Putamen (tissue), 1 donor: ENCODE measurements around the gene ADA.

ENCODE experiments used
- DNase-seq: peaks from one replicate; pipeline ENCODE4 v3.0.0-alpha.2; 2016; ENCODE audit warnings: low spot score

The ADA gene

DNA sequence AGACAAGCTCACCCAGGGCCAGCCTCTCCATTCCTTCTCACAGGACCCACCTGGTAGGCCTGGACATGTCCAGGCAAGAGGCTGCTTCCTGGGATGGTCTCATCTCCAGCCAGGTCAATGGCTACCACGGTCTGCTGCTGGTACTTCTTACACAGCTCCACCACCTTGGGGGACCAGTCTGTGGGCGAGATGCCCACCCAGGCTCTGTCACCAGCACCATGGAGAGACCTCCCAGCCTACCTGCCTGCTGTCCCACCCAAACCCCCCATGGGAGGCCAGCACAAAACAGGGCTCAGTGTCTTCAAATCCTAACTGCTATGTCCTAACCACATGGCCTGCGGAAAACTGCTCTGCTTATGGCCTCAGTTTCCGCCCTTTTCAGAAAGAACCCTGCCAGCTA is 27.3 kb downstream of the ADA start:
- DNase-seq, result no peak

DNA sequence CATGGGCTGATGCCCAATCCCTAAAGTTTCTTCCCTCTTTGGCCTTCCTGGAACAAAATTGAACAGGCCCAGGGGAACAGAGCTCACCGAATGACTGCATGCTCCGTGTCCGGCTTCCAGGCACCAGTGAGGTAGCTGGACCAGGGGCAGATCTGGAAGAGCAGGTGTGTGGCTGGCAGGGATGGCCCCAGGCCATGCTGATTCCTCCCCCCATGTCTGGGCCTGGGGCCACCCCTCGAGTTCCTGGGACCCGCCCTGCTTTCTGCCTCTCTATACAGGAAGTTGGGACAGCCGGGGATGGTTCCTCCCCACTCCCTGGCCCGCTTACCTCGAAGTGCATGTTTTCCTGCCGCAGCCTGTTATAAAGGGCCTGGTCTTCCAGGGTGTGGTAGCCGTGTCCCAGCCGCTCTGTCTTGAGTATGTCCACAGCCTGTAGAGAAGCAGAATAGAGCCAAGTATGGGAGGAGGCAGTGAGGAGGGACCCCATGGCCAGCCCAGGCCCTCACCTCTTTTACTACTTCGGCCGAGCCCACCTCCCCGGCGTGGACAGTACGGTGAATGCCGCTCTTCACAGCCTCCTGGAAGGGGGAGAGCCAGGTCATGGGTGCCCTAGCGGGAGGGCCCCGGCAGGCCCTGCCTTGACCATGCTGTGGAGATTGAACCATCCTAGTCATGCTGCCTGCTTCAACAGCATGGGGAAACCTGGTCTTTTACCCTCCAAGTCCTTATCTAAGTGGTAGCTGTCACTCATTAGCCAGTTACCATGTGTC is 28.8 kb downstream of the ADA start:
- no peak for DNase-seq

DNA sequence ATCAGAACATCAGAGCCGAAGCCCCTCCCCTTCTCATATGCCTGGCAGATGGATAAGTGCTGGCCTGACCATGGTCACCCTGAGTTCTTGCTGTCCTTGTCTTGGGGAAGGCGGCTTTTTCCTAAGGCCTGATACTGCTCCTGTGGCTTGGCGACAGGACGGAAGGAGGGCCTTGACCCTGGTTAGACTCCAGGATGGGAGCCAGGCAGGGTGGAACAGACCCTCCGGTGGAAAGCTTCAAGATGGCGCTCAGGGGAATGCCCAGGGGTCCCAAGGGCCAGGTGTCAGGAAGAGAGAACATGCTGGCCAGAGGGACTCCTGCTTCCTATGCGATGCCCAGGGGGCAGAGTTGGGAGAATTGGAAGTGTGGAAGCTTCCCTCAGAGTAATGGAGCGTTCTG is 29.6 kb downstream of the ADA start:
- no peak for DNase-seq

DNA sequence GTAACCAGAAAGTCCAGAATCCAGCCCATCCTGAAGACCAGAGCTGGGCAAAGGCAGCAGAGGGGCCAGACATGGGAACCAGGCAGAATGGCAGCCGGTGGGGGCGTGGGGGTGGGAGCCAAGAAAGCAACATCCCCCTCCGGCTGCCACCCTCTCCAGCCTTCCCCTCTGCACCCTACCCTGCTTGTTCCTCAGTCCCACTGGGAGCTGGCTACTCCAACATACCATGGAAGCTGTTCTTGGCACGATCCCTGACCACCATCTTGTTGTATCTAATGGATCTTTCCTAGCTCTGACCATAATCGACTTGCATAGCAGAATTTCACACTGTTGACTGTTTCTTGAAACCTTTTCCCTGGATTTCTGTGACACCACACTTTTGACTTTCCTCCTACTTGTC is 30.2 kb downstream of the ADA start:
- no peak for DNase-seq

DNA sequence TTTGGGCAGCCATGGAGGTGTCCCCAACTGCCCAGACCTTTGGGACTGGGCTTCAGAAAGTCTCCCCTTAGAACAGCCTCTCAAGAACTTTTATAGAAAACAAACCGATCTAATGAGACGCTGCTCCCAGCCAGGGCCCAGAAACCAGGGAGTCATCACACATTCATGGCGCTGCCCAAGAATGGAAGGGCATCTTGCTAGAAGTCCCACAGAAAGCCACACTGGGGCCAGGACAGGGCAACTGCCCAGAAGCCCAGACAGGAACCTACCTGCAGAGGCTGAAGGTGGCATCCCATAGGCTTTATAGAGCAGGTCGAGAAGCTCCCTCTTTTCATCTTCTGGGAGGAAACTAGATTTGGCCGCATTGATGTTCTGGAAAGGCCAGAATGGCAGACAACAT is 31.5 kb downstream of the ADA start:
- DNase-seq, result no peak

DNA sequence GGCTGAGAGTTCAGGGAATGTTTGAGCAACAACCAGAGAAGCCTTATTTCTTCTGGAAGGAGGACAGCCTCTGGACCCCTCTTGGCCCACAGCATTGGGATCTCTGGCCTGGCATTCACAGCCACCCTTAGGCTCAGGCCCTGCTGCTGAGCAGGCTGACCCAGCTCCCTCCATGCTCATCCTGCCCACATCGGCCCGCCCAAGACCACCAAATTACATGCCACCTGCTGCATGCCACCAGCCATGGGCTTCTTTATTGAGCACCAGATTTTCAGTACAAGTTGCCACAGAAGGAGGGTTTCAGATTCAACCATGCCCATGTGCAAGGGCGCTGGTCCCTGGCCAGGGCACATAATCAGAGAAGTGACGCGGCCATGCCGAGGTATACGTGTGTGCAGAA is 32.2 kb downstream of the ADA start:
- DNase-seq, result no peak

DNA sequence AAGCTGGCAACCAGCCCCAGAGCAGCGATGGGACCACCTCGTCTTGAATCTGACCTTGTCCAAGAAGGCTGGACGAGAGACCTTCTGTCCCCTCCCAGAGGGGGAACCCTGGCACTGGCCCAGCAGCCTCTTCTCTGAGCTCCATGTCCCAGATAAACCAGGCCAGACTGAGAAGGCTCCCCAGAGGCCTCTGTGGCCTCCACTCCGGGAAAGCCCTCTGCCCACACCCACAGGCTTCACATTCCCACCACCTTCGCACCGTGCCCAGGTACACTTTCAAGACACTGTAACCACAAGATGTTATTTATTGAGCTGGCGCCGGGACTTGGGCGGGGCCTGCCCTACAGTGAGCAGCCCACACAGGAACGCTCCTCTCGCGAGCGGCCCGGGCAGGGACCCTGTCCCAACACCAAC is 33.2 kb downstream of the ADA start:
- DNase-seq, result no peak

DNA sequence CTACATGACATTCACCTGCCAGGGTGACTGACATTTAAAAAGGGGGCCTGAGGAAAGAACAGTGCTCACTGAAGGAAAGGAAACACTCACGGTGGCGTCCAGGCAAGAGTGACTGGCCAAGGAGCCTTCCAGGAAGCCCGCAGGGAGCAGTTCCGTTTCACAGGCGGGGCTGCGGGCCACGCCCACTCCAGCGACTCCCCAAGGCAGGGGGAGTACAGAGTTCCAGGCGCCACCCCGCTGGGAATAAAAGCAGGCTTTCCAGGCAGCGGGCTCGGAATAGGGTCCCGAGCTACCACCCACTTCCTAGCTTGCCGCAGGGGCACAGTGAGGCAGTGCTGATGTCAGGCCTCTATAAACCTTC is 34.9 kb downstream of the ADA start:
- DNase-seq, result no peak

DNA sequence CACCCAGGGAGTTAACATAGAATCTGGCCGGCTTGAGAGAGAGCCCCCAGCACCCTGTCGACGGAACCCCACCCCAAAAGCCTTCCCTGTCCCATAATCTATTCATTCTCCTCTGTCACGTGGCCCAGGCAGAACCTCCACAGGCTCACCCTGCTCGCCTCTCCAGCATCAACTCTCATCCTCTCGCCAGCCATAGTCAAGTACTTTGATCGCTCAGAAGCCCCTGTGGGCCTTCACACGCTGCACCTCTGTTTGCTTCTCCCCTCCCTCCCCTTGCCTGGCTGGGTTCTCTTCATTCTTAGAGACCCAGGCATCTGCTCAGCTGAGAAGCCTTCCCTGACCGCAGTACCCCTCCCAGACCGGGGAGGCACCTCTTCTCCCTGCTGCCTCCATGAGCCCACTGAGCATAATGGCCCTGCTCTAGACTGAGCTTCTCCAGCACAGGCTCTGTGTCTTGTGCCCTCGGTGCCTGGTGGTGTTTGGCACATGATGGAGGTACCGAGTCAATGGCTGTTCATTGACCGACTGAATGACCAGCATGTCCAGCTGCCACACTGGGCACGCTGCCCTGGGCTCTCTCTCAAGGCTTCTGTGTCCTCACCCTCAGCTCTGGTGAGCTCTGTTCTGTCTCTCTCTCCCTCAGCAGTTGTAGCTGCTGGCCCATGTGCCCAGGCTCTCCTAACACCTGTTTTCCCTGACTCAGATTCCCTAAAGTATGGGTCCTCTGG is 35.5 kb downstream of the ADA start:
- peak; percentile 96 for DNase-seq

DNA sequence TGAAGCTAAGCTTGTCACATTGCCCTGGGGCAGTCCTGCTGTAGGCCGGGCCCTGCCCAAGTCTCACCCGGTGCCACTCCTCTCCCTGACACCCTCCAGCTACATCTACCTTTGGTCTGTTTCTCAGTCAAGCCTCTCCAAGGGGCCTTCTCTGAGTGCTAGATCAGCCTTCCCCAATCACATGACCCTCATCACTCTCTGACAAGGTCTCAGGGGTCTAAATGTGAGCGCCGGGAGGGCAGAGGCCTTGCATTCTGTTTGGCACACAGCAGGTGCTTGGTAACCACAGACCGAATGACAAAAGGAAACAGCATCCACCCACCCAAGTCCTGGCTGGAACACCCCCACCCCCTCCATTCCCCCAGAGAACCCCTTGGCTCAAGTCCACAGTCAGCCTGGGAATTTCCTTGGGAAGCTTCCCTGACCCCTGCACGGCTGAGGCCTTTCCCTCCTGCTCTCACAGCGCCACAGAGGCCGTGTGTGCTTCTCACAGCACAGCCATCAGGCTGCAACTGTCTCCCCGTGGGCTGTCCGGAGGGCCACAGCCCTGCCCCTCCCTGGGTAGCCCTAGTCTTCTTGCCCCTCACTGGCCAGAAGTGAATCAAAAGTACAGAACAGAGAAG is 36.2 kb downstream of the ADA start:
- peak; percentile 43 for DNase-seq

DNA sequence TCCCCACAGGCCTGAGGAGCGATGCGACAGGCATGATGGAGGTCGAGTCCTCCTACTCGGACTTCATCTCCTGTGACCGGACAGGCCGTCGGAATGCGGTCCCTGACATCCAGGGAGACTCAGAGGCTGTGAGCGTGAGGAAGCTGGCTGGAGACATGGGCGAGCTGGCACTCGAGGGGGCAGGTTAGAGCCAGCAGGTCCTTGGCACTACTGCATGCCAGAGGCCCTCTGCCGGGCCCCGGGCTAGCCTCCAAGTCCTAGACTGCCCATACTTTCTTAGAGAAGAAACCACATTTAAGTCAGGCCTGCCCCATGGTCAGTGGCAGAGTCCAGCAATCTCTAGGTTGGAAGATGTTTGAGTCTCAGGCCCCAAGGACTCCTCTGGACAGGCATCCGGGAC is 37.0 kb downstream of the ADA start:
- no peak for DNase-seq

DNA sequence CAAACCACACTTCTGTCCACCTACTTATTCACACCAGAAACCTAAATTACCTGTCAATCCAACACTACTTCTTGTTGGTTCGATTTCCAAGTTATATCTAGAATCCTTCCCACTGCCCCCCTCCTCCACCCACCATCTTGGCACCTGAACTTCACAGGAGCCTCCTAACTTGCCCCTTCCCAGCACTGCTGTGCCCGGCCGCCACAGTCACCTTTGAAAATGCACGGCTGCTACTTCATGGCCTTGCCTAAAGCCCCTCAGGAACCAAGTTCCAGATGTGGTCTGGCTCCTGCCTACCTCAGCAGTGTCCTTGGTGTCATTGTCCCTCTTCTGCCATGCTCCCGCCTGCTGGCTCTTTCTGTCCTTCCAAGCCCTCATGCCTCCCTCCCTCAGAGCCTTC is 37.9 kb downstream of the ADA start:
- DNase-seq, result no peak

DNA sequence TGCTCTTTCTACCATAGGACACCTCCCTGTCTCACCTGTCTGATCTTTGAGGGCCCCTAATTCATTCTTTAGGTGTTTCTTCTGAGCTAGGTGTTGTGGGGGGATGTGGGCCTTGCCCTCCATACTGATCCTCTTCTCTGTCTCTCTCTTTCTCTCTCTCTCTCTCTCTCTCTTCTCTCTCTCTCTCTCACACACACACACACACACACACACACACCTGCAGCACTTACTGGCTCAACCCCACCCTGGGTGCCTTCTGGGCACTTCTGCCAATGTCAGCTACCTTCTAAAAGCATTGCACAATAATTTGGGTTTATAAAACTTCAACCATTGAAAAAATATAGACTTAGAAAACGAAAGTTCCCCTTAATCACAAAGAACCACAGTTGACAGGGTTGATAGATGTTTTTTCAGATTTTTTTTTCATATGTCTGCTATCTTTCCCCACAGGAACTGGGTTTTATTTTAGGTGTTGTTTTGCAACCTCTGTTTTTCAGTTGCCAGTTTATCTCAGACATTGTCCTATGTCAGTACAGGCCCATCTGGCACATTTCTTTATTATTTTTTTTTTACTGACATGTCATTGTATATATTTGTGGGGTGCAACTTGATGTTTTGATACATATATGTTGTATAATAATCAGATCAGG is 41.1 kb downstream of the ADA start:
- DNase-seq, result no peak

DNA sequence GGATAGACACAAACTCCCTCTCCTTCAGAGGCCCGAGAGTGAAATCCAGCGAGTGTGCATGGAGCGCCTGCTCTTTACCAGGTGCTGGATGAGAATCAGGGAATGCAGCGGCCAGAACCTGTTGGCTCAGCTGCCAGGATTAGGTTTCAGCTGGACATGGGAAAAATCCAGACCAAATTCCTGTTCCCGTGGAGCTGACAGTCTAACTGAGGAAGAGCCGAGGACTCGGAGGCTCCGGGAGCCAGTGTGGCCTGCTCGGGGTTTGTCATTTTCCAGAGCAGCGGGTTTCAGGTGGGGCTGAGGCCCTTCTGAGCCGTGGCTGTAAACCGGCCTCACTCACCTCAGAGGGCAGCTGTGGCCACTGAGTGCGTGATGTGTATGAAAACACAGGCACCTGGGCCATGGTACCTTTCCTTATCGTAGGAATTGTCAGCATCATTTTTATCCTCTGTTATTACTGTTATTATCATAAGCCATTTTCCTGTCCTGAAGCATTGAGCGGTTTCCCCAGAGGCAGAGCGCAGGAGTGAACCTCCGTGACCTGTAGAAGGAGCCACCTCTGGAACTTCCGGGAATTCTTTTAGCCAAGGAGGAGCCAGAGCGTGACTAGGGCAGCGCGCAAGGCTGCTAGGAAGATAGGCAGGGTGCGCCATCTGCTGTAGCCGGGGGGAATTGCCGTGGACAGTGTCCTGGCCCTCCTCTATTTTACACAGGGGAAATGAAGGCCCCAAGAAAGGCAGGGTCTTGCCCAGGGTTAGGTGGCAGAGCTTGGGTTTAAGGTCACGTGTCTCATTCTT is 41.8 kb downstream of the ADA start:
- DNase-seq, result peak; percentile 79

DNA sequence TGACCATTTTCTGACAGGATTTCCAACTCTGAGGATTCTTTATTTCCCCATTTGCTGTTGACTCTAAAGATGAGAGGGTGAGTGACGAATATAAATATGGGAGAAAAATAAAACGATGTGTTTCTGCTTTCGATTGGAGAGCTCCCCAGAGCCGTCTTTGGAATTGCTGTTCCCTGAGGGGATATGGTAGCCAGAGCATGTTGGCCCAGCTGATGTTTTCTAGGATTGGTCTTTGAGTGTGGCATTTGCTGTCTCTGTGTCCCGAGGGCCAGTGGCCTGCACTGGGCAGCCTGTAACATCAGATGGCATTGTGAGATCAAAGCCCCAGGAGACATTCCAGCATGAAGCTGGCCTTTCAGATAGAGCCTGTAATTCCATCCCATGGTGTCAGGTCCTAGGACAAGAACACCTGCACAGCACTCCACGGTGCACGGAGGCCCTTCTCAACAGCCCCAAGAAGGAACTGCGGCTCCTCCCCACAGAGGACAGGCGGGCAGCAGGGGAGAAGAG is 42.4 kb downstream of the ADA start:
- DNase-seq, result no peak

DNA sequence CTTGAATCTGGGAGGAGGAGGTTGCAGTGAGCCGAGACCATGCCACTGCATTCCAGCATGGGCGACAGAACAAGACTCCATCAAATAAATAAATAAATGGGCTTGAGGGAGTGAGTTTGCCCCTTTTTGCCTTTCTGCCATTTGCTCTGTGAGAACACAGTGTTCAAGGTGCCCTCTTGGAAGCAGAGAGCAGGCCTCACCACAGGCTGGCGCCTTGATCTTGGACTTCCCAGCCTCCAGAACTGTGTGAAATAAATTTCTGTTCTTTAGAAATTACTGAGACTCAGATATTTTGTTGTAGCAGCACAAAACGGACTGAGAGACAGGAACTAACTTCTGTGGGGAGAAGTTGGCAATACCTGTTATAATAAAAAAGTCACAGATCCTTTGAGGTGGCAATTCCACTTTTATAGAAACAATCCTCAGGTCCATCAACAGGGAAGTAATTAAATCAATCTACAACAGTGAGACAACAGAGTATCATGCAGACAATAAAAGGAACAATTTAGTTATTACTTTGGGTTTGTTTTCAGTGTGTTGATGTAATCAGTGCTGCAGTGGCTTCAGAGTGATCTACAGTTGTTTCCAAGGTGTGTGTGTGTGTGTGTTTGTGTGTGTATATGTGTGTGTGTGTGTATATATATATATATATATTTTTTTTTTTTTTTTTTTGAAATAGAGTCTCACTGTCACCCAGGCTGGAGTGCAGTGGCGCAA is 44.6 kb downstream of the ADA start:
- DNase-seq, result no peak

DNA sequence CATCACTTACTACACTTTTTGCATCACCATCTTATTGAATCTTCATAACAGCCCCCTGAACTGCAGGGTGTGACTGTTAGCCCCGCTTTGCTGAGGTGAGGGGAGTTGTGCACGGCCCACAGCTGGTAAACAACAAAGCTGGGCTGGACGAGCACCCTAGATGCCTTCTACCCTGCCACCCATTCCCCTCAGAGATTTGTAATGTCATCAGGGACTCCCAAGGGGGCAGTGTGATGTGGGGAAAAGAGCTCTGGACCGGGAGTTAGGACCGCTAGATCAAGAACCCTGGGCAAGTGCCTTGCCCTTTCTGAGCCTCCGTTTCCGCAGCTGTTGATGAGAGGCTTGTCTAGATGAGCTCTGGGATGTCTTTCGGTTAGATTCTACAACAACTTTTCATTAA is 48.2 kb downstream of the ADA start:
- no peak for DNase-seq

DNA sequence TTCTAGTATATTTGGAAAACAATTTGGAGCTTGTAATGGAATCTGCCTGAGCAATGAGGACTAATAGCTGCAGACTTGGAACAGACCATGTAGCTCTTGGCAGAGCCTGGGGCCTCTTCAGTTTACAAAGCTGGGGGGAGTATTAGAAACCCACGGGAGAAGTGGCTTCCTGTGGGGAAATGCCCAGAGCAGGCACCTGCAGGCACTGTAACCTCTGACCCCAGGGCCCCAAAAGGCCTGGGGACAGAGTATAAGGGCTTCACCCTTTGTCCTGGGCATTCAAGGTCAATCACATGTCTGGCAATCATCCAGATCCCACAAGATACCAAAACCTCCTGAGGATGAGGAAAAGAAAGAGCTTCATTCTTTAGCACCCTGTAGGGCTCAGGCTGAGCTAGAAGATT is 49.7 kb downstream of the ADA start:
- DNase-seq, result peak; percentile 72

DNA sequence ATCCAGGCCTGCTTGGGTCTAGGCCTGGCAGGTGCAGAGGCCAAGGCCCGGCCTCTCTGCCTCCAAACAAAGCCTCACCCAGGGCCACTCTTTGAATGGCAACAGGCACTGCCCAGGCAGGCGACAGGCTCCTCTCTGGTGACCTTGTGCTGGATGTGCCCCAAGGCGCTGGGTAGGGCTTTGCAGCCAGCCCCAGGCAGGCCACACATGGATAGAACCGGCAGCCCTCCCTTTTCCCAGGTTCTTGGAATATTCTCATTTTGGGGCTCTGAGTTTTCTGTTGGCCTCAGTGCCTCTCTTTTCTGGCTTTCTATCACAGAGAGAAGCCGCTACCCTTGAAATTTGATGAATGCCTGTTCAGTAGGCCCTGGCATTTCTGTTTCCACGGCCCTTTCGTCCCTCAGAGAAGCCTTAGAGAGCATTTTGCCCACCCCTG is 50.2 kb downstream of the ADA start:
- peak; percentile 46 for DNase-seq

DNA sequence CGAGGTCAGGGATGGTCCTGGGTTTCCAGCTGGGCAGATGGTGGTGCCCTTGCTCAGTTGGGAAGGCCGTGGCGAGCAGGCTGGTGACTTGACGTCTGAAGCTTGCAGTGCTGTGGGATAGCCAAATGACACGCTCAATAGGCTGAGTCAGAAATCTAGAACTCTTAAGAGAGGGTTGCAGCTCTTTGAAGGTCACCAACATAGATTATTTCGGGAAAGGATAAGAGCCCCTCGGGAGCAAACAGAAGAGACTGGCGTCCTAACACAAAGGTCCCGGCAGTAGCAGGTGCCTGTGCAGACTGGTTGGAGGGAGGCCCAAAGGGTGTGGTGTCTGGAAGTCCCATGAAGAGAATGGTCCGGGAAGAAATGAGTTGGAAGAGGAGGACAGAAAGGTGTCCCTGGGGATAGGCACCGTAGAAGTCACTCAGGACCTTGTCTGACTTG is 50.7 kb downstream of the ADA start:
- no peak for DNase-seq

DNA sequence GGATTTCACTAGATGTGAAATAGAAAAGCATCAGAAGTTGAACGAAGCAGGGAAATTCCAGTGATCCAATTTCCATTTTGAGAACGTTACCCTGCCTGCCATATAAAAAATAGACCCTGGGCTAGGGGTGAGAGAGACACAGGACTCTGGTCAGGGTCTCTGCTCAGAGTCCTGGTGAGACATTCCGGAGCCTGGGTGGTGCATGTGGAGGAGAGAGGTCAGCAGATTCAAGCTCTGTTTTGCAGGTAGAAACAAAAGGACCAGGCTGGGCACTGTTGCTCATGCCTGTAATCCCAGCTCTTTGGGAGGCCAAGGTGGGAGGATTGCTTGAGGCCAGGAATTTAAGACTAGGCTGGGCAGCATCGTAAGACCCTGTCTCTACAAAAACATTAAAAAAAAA is 51.2 kb downstream of the ADA start:
- no peak for DNase-seq
